ENCODE measurements around the gene PRSS3. TPM values are rescaled to one million over a fixed set of nuclear protein-coding genes. Genes with fewer than 3 reads are reported as not detected.
"Not testable (repeated sequence)": the region's sequence is repeated elsewhere in the genome, so short reads cannot be mapped to it uniquely, and the experiment has no call there.

The PRSS3 gene
- total RNA-seq, 2 experiments from 2014 or later = not detected

DNA sequence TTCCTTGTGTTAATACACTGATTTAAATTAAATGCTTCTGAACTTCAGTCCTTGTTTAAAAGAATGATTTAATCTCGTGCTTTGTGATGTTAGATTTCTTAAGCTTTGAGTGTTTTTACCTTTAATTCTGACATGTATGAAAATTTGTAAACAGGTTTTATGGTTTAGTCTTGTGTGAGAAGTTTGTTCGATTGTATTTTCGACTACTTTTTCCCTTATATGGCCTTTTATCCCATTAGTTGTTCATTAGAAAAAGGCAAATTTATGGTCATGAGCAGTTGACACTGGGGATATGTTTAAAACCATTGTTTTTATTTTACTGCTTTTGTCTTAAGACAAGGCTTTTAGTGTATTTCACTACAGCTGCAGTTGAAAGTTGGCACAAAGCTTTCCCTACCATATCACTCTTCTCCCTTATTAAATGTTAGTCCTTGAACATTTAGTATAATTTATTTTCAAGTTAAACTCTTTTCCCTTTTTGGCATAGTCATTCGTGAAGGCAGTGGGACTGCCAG, 24.9 kb downstream of the PRSS3 start:
- DNase-seq = no peak
- peak overlapping the region; percentile 93 for H3K4me3 Mint-ChIP-seq
- no peaks in the 10 kb centered on the region for H3K27me3 Mint-ChIP-seq
- H3K36me3 Mint-ChIP-seq = peaks cover 21% of the 10 kb centered on the region
- H3K9me3 Mint-ChIP-seq = no peaks in the 10 kb centered on the region
- peaks cover 40% of the 10 kb centered on the region for H3K4me1 Mint-ChIP-seq
- no peak overlapping the region for H3K27ac Mint-ChIP-seq

- DNase-seq = no peak
- H3K4me3 Mint-ChIP-seq = no peak overlapping the region
- H3K9me3 Mint-ChIP-seq = no peaks in the 10 kb centered on the region
- H3K27ac Mint-ChIP-seq = peak overlapping the region; percentile 29
- peaks cover 29% of the 10 kb centered on the region for H3K4me1 Mint-ChIP-seq
- H3K27me3 Mint-ChIP-seq = no peaks in the 10 kb centered on the region
- peaks cover 19% of the 10 kb centered on the region for H3K36me3 Mint-ChIP-seq
Observed at GRCh38 chr9:33823801-33824200, 28.4 kb downstream of the PRSS3 start.

- H3K27me3 Mint-ChIP-seq, H3K4me3 Mint-ChIP-seq, H3K27ac Mint-ChIP-seq, DNase-seq, H3K9me3 Mint-ChIP-seq: not testable (repeated sequence)
- peaks cover 13% of the 10 kb centered on the region for H3K36me3 Mint-ChIP-seq
- peaks cover 12% of the 10 kb centered on the region for H3K4me1 Mint-ChIP-seq
Observed at GRCh38 chr9:33827285-33827684, 31.9 kb downstream of the PRSS3 start.

- H3K27ac Mint-ChIP-seq, H3K36me3 Mint-ChIP-seq, H3K27me3 Mint-ChIP-seq, H3K4me3 Mint-ChIP-seq, DNase-seq, H3K9me3 Mint-ChIP-seq: not testable (repeated sequence)
- H3K4me1 Mint-ChIP-seq = peaks cover 10% of the 10 kb centered on the region
Observed at GRCh38 chr9:33829641-33830230, 34.4 kb downstream of the PRSS3 start.

DNA sequence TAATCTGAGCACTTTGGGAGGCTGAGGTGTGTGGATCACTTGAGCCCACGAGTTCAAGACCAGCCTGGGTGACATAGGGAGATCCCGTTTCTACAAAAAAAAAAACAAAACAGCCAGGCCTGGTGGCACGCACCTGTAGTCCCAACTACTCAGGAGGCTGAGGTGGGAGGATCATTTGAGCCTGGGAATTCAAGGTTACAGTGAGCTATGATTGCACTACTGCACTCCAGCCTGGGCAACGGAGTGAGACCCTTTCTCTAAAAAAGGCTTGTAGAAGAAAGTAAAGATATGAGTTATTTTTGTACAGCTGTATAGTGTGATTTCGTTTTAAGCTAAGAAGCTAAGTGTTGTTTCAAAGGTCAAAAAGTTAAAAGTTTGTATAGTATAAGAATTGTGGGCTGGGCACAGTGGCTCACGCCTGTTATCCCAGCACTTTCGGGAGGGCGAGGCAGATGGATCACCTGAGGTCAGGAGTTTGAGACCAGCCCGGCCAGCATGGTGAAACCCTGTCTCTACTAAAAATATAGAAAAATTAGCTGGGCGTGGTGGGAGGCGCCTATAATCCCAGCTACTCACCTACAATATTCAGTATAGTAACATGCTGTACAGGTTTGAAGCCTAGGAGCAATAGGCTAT, 40.4 kb downstream of the PRSS3 start:
- peaks cover 34% of the 10 kb centered on the region for H3K4me1 Mint-ChIP-seq
- peaks cover 4% of the 10 kb centered on the region for H3K36me3 Mint-ChIP-seq
- no peaks in the 10 kb centered on the region for H3K9me3 Mint-ChIP-seq
- no peaks in the 10 kb centered on the region for H3K27me3 Mint-ChIP-seq
- no peak overlapping the region for H3K4me3 Mint-ChIP-seq
- peak overlapping the region; percentile 46 for H3K27ac Mint-ChIP-seq
- no peak for DNase-seq

- H3K9me3 Mint-ChIP-seq, DNase-seq, H3K4me3 Mint-ChIP-seq, H3K27me3 Mint-ChIP-seq, H3K36me3 Mint-ChIP-seq: not testable (repeated sequence)
- peak overlapping the region; percentile 51 for H3K27ac Mint-ChIP-seq
- peaks cover 35% of the 10 kb centered on the region for H3K4me1 Mint-ChIP-seq
Observed at GRCh38 chr9:33836261-33836660, 40.9 kb downstream of the PRSS3 start.

GRCh38 chr9:33837138-33837537, 41.8 kb downstream of the PRSS3 start:
- H3K27ac Mint-ChIP-seq = no peak overlapping the region
- no peaks in the 10 kb centered on the region for H3K27me3 Mint-ChIP-seq
- H3K9me3 Mint-ChIP-seq = no peaks in the 10 kb centered on the region
- H3K36me3 Mint-ChIP-seq = peaks cover 5% of the 10 kb centered on the region
- H3K4me1 Mint-ChIP-seq = peaks cover 37% of the 10 kb centered on the region
- no peak overlapping the region for H3K4me3 Mint-ChIP-seq
- no peak for DNase-seq

DNA sequence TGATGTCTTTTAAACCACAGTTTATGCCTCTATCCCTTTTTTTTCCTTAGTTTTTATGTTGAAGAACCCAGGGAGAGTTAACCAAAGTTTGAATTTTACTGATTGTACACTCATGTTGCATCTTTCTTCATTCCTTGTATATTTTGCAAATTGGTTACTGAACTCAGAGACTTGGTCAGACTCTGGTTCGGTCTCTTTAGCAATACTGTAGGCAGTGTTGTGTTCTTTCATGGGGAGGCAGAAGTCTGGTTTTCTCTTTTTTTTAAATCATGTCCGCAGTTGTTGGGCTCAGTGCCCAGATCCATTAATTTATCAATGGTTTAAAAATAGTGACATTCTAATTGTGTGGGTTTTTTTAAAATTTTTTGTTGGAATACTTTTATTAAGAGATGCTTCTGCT, 45.0 kb downstream of the PRSS3 start:
- H3K4me1 Mint-ChIP-seq = peaks cover 34% of the 10 kb centered on the region

DNA sequence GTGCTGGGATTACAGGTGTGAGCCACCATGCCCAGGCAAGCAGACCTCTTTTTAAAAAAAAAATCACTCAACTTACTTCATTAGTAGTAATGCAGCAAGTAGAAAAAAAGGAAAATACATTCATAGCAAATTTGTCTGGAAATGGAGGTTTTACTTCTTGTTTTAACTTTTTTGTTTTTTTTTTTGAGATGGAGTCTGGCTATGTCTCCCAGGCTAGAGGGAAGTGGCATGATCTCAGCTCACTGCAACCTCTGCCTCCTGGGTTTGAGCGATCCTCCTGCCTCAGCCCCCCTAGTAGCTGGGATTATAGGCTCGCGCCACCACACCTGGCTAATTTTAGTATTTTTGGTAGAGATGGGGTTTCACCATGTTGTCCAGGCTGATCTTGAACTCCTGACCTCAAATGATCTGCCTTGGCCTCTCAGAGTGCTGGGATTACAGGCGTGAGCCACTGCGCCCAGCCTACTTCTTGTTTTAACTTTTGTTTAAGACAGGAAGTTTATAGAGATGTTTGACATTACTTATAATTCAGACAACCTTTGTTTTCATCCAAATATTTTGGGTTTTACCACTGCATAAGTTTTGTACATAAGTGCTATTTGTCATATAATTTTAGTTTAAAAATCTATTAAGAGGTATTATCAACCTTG, 48.1 kb downstream of the PRSS3 start:
- no peak overlapping the region for H3K27ac Mint-ChIP-seq
- no peak overlapping the region for H3K4me3 Mint-ChIP-seq
- no peak for DNase-seq
- no peaks in the 10 kb centered on the region for H3K9me3 Mint-ChIP-seq
- peaks cover 14% of the 10 kb centered on the region for H3K36me3 Mint-ChIP-seq
- peaks cover 29% of the 10 kb centered on the region for H3K4me1 Mint-ChIP-seq
- H3K27me3 Mint-ChIP-seq = no peaks in the 10 kb centered on the region

More for the DNA sequence above, 45.0 kb downstream of the PRSS3 start:
- H3K27me3 Mint-ChIP-seq = no peaks in the 10 kb centered on the region
- H3K27ac Mint-ChIP-seq = no peak overlapping the region
- H3K4me3 Mint-ChIP-seq = no peak overlapping the region
- no peaks in the 10 kb centered on the region for H3K9me3 Mint-ChIP-seq
- peaks cover 13% of the 10 kb centered on the region for H3K36me3 Mint-ChIP-seq
- DNase-seq = no peak

GRCh38 chr9:33846231-33846630, 50.9 kb downstream of the PRSS3 start:
- H3K4me1 Mint-ChIP-seq = peaks cover 29% of the 10 kb centered on the region
- DNase-seq = no peak
- H3K27ac Mint-ChIP-seq = no peak overlapping the region

GRCh38 chr9:33847894-33848205, 52.5 kb downstream of the PRSS3 start:
- H3K36me3 Mint-ChIP-seq = peaks cover 11% of the 10 kb centered on the region
- H3K9me3 Mint-ChIP-seq, DNase-seq, H3K27me3 Mint-ChIP-seq, H3K4me3 Mint-ChIP-seq, H3K27ac Mint-ChIP-seq: not testable (repeated sequence)
- peaks cover 26% of the 10 kb centered on the region for H3K4me1 Mint-ChIP-seq

More at GRCh38 chr9:33846231-33846630, 50.9 kb downstream of the PRSS3 start:
- no peaks in the 10 kb centered on the region for H3K9me3 Mint-ChIP-seq
- peaks cover 12% of the 10 kb centered on the region for H3K36me3 Mint-ChIP-seq
- no peak overlapping the region for H3K4me3 Mint-ChIP-seq
- H3K27me3 Mint-ChIP-seq = no peaks in the 10 kb centered on the region

Other genes with a start within 250 kb of the PRSS3 start
- gene UBE2R2, start 21.6 kb downstream of the PRSS3 start, total RNA-seq = 10 to 100 TPM; 34.5 to 36.2 TPM